HG03439 (cell line): ENCODE data around the gene PLA2G4C.

Experiments
- ATAC-seq: cut with Tn5 transposase; IDR thresholded peaks from one replicate; pipeline ENCODE4 v1.9.1; 2021; ENCODE audit warnings: mild to moderate bottlenecking, moderate library complexity; ENCODE audit not compliant: unreplicated experiment

Gene PLA2G4C

DNA sequence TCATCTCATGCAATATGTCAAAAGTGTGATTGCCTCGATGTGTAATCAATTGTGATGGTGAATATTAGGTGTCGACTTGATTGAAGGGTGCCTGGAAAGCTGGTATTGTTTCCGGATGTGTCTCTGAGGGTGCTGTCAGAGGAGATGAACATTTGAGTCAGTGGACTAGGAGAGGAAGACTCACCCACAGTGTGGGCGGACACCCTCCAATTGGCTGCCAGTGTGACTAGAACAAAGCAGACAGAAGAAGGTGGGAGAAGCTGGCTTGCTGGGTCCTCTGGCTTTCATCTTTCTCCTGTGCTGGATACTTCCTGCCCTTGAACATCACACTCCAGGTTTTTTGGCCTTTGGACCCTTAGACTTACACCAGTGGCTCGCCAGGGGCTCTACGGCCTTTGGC lies 51.3 kb downstream of the PLA2G4C start:
- ATAC-seq, result no peak

DNA sequence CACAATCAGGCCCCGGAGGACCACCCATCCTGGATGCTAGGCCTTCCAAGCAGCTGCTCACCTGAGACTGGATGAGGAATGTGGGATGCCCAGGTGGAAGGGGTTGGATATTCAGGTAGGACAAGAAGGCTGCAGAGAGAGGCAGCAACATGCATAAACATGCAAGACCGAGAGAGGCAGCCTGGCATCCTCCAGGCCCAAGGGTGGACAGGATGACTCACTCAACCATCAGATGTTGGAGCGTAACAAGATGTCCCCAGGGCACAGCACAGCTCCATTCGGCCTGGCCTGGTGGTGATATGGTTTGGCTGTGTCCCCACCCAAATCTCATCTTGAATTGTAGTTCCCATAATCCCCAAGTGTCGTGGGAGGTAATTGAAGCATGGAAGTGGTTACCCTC lies 56.8 kb downstream of the PLA2G4C start:
- no peak for ATAC-seq

DNA sequence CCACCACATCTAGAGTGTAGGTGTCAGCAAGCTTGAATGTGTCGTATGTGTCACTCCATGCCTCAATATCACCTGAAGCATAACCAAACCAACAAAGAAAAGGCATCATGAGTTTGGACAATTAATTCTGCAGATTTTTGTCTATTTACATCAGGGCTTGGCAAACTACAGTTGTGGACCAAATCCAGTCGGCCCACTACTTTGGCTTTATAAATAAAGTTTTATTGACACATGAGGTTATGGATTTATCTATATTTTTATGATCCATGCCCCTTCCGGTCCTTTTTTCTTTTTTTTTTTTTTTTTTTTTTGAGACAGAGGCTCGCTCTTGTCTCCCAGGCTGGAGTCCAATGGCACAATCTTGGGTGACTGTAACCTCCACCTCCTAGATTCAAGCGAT lies 57.5 kb downstream of the PLA2G4C start:
- ATAC-seq, result no peak

DNA sequence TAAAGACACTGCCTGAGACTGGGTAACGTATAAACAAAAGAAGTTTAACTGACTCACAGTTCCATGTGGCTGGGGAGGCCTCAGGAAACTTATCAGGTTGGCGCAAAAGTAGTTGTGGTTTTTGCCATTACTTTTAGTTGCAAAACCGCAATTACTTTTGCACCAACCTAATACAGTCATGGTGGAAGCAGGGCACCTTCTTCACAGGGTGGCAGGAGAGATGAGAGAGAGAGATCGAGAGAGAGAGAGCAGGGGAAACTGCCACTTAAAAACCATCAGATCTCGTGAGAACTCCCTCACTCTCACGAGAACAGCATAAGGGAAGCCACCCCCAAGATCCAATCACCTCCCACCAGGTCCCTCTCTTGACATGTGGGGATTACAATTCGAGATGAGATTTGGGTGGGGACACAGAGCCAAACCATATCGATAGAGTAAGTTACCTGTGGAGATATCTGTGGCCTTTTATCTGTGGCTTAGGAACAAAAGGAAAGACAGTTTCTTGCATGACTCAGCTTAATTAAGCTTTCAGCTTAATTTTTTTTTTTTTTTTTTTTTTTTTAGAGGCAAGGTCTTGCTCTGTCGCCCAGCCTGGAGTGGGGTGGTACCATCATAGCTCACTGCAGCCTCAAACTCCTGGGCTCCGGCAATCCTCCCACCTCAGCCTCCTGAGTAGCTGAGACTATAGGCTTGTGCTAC lies 59.1 kb downstream of the PLA2G4C start:
- ATAC-seq, result no peak

GRCh38 chr19:48044561-48044960 lies 66.1 kb downstream of the PLA2G4C start:
- no peak for ATAC-seq

GRCh38 chr19:48043675-48044258 lies 66.8 kb downstream of the PLA2G4C start, which contains the start of gene CABP5:
Gene CABP5 (minus strand): TSS chr19:48044079. CDS start chr19:48043922, 157 bp downstream.
- ATAC-seq, result no peak

DNA sequence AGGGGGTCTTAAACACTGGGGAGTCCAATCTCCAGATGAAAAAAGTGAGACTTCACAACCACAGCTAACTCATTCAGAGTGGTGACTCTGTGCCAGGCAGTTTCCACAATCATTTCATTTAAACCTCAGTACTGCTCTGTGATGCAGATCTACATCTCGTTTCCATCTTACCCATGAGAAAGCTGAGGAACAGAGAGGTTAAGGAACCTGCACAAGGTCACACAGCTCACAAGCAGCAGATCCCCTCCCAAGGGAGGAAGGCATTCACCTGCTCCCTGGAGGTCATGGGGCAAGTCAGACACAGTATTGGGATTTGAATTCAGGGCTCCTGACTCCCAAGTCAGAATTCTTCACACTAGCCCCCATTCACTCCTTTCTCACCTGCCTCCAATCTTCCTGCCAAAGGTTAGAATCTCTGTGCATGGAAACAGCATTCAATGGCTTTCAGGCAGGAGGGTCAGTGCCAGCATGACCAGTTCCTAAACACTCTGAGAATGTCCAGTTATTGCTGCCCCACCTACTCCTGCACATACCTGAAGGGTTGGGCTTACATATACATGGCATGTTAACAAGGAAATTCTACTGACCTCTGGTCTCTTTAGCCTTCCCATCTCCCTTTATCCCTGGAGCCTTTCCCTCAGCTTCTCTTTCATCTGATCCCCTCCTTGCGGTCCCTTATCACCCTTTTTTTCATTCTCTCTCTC lies 68.6 kb downstream of the PLA2G4C start:
- no peak for ATAC-seq

DNA sequence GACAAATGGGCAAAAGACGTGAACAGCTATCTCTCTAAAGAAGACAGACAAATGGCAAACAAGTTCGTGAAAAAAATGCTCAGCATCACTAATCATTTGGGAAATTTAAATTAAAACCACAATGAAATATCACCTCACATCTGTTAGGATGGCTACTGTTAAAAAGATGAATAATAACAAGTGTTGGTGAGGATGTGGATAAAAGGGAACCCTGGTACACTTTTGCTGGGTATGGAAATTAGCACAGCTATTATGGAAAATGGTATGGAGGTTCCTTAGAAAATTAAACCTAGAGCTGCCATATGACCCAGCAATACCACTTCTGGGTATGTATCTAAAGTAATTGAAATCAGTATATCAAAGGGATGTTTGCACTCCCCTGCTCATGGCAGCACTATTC lies 73.9 kb downstream of the PLA2G4C start:
- ATAC-seq, result no peak

DNA sequence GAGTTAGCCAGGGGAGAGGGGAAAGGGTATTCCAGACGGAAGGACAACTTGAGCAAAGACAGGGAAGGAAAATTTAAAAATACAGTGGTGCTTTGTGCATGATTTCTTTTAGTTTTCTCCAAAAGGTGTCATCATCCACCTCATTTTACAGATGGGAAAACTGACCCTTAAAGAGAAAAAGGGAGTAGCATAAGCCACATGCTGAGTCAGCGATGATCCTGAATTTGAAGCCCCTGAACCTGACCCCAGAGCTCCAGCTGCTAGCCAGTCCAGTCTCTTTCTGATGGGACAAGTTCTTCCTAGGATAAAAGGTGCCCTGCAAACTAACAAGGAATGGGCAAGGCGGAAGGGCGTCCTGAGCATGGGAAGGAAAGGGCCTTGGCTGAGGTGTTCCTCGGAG lies 77.0 kb downstream of the PLA2G4C start:
- ATAC-seq, result no peak

DNA sequence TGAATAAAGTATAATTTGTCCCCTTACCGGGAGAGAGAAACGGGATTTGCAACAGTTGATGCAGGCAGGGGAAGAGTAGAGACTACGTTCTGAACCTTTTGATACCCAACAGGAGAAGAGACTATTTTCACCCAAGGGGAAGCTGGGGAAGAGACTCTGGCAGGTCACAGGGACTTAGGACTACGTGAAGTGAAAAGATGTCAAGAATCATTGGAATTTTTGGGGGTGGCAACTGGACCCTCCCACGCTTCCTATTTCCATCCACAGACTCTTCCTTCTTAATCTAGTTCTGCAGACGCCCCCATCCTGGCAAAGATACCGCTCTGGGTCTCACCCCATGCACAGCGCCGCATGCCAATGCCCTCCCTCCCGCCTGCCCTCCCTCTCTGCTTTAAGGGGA lies 80.5 kb downstream of the PLA2G4C start:
- ATAC-seq, result no peak

DNA sequence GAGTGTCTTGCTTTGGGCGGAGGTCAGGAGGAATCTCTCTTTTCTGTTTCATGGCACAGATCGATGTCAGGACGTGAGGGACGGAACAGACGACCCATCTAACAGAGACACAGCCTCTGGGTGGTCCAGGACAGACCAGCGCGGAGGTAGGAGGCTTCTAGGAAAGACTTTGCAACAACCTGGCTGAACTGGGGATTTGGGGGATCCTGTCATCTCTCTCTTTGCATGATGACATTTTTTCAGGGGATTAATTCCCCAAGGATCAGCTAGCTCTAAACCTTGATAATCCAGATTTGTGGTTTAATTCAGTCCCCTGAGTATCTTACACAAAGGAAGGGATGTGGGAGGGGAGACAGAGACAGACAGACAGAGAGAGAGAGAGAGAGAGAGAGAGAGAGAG lies 81.2 kb downstream of the PLA2G4C start:
- no peak for ATAC-seq

- no peak for ATAC-seq
Measured at GRCh38 chr19:48025480-48025879, 85.1 kb downstream of the PLA2G4C start.

DNA sequence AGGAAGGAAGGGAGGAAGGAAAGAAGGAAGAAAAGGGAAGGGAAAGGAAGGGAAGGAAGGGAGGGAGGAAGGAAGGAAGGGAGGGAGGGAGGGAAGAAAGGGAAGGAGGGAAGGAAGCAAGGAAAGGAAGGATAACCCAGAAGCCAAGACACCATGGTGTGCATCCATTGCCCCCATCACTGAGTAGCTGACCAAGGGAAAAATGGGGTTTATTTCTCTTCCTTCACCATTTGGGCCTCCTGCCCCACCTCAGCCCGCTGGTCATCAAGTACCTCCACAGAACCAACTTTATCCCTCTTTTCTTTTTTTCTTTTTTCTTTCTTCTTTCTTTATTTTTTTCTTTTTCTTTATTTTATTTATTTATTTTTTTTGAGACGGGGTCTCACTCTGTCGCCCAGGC lies 87.1 kb downstream of the PLA2G4C start:
- no peak for ATAC-seq

- ATAC-seq, result no peak
Measured at GRCh38 chr19:48023011-48023410, 87.6 kb downstream of the PLA2G4C start.

- ATAC-seq, result no peak
Measured at GRCh38 chr19:48020686-48021085, 89.9 kb downstream of the PLA2G4C start.

GRCh38 chr19:48010932-48011758 lies 99.5 kb downstream of the PLA2G4C start:
- no peak for ATAC-seq

- no peak for ATAC-seq
Measured at GRCh38 chr19:48006762-48007161, 103.9 kb downstream of the PLA2G4C start.

- no peak for ATAC-seq
Measured at GRCh38 chr19:48004236-48004635, 106.4 kb downstream of the PLA2G4C start.

DNA sequence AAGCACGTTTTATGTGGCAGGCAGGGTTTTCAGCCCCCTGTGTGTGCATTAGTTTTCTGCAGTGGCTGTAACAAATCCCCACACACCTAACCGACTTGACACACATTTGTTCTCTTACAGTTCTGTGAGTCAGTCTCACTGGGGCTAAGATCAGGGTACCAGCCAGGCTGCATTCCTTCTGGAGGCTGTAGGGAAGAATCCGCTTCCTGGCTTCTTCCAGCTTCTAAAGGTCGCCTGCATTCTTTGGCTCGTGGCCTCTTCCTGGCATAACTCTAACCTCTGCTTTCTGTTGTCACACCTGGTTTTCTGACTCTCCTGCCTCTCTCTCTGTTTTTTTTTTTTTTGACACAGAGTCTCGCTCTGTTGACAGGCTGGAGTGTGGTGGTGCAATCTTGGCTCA lies 109.8 kb downstream of the PLA2G4C start:
- no peak for ATAC-seq

DNA sequence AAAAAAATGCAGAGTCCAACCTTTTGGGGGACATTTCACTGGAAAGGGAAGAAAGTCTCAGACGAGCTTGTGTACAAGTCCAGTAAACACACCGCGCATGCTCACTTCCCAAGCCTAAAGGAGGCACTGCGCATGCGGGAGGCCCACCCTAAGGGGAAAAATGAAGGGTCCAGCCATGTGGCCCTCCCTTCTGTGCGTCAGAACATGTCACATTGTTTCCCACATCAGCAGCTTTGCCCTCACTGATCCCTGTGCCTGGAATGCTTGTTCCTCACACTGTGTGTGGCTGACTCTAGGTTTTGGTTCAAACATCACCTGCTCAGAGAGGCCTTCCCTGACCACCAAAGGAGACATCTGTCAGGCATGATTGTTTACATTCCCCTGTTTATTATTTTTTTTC lies 111.8 kb downstream of the PLA2G4C start:
- no peak for ATAC-seq
